GM12873 (cell line): ENCODE data around the gene SPATA31C1.

Experiments
- TF ChIP-seq, protein P1 (sequence below): IDR thresholded peaks from 2 replicates; pipeline ENCODE4 v1.5.1; 2012; ENCODE audit warnings: low read depth, mild to moderate bottlenecking, moderate library complexity, low read length, control low read depth; ENCODE audit not compliant: insufficient read depth; ENCODE audit errors: missing control alignments

SPATA31C1 gene

DNA sequence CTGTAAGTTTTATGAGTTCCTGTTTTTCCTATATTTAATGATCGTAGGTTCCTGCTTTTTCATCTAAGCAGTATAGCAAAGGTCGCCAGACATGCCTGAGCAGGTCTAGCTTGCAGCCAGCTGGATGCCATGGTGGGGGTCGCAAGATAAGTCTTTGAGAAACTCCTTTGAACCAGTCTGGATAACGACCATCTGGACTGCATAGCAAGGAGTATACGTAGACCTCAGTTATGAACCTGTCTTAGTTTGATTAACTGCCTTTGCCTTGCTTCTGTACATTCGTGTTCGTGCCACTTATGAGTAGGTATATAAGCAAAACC, 43.5 kb upstream of the SPATA31C1 start:
- TF ChIP-seq, protein P1, sequence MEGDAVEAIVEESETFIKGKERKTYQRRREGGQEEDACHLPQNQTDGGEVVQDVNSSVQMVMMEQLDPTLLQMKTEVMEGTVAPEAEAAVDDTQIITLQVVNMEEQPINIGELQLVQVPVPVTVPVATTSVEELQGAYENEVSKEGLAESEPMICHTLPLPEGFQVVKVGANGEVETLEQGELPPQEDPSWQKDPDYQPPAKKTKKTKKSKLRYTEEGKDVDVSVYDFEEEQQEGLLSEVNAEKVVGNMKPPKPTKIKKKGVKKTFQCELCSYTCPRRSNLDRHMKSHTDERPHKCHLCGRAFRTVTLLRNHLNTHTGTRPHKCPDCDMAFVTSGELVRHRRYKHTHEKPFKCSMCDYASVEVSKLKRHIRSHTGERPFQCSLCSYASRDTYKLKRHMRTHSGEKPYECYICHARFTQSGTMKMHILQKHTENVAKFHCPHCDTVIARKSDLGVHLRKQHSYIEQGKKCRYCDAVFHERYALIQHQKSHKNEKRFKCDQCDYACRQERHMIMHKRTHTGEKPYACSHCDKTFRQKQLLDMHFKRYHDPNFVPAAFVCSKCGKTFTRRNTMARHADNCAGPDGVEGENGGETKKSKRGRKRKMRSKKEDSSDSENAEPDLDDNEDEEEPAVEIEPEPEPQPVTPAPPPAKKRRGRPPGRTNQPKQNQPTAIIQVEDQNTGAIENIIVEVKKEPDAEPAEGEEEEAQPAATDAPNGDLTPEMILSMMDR = no peak

DNA sequence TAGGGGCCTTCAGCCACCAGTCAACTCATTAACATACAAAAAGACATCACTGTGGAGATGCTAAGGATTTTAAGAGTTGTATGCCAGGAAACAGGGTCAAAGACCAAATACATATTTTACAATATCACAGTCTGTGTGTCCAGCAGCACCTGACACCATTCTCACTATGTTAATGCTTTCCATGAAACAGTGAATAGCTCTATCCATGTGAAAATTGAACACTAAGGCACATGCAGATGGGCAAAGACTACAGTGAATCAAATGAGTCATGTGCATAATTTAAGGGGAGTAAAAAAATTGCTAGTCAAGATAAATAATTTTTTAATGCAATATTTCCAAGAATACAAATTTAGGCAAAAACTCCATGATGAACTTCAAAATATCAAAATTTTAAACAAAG, 42.7 kb upstream of the SPATA31C1 start:
- TF ChIP-seq, protein P1 = no peak

DNA sequence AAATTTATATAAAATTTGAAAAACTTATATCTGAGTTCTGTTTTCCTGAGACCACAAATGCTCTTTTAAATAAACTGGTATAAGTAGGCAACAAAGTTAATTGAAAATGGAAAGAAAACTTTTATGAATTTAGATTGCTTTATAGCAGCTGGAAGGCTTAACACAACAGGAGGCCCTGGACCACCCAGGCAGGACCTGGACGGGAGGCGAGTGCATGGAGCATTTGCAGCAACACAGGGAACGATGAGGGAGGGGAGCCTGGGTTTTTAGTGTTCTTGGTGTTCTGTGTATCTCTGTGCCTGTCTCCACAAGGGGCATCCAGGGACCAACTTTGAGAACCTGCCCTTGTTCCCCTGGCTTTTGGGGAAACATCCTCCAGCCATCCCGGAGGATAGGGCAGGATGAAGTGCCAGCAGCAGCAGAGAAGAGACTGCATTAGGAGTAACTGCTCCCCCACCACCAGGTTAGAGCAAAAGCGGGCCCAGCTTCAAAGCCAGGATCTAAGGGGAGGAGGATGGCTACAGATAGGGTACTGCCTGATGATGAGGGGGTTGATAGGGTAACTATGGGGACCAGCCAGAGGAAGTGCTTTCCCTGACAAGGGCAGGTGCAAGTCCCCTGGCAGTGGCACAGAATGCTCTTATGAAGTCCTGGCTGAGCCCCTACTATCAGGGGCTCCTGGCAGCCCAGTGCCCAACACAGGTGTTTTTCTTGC, 41.8 kb upstream of the SPATA31C1 start:
- TF ChIP-seq, protein P1 = no peak

DNA sequence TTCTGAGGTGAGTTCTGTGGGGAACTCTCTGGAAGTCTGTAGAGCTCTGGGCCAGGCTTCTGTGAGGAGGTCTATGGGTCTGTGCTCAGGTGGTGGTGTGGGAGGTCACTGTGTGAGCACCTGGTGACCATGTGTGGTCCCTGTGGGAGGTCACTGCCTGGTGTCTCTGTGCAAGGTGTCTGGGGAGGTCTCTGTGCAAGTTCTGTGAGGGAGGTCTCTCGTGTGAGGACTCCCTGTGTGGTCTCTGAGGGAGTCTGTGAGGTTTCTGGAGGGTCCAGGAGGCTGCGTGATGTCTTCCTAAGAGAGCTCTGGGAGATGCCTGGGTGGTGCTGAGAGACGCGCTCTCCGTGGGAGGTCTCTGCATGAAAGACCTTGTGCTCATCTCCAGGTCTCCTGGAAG, 41.1 kb upstream of the SPATA31C1 start:
- TF ChIP-seq, protein P1 = no peak

DNA sequence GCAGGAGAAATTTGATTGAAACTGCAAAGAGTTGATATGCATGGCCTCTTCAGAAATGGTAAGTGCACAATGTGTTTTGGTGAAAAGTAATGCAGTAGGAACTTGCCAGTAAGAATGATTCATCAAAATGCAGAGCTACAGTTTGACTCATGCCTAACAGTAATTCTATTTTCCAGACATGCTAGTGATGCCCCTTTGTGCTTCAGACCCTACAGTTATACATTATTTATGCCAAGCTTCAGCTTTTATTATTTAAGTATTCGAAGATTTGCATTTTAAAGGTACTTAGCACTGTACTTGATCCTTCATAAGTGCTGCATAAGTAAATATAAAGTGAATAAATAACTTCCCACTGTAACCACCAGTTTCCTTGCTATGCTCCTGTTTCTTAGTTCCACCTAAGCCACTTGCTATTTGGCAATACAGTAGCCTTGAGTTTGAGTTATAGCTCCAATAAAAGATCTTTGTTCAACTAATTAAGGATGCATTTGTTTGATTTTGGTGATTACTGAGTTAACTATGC, 38.7 kb upstream of the SPATA31C1 start:
- TF ChIP-seq, protein P1 = no peak

DNA sequence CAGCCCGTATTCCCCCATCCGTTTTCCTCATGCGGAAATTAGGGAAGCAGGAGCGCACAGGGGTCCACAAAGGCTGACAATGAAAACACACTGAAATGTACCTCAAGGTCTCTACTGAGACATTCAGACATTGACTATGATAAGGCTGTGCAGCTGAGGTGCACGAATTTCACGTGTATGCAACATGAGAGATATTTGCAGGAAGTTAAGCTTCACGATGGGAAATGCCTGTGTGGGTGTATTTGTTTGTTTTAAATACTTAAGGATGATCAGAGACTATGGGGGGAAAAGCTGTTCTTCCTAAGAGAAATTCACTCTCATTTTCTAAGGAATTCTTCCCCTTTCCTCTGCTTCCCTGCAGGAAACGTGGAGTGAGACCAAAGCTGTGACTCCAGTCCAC, 37.6 kb upstream of the SPATA31C1 start:
- TF ChIP-seq, protein P1 = no peak

DNA sequence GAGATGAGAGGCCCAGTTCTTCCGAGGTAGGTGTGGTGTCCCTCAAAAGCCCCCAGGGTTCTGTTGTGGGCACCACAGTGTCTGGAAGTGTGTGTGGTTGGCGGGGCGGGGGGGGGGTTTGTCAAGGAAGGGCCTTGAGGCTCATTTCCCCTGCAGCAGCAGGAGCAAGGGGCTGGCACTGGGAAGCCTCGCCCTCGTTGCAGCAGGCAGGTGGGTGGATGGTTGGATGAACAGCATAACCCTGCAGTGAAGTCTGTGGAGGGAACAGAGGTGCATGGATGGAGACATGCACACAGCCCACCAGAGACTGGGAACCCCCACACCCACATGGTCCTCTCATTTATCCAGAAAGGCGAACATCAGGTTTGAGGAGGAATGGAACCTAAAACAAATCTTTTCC, 37.1 kb upstream of the SPATA31C1 start:
- TF ChIP-seq, protein P1 = no peak

DNA sequence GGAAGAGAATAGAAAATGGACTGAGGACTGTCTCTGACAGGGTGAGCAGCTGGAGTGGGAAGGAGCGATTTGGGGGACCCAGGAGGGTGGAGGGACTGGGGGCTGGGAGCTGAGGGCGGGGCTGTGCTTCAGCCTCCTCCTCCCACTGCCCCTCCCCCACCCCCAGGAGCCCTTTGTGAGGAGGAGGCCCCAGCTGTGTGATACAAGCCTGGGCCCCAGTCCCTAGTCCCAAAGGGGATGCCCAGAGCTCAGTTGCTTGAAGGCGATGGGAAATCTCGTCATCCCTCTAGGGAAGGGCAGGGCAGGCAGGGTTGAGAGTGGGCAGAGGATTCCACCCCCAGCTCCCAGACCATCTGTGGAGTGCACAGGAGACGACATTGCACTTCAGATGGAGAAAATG, 35.1 kb upstream of the SPATA31C1 start, which contains the start of gene SPATA31E1:
Gene SPATA31E1 (plus strand): TSS at position 251 of the 400 bp plus-strand sequence. CDS start 15 bp downstream, at position 266.
- TF ChIP-seq, protein P1 = no peak
